Breast epithelium (tissue), 4 donors: ENCODE data around the gene PROCR. TPM values are rescaled to one million over a fixed set of nuclear protein-coding genes. Genes with fewer than 3 reads are reported as not detected.
A peak's percentile ranks its signal among the peaks of the same experiment; 100 is the strongest.

Experiments
- DNase-seq, 2 donors: peaks; one replicate each; pipeline ENCODE4 v3.0.0-alpha.2; 2019; ENCODE audit warnings: low spot score in 2 of 2
- H3K27ac ChIP-seq, 2 donors: fragments of 200-600 bp; sonication (generic) in 1 of 2; one replicate each; pipeline ENCODE4 v1.5.1; 2016 to 2019; ENCODE audit warnings: mild to moderate bottlenecking in 1 of 2
- H3K27me3 ChIP-seq, 2 donors: fragments of 200-600 bp; sonication (generic) in 1 of 2; one replicate each; pipeline versions ENCODE4 v1.5.1 to v1.6.0; 2017 to 2019; ENCODE audit warnings: control low read depth in 1 of 2, mild to moderate bottlenecking in 1 of 2
- H3K36me3 ChIP-seq: fragments of 200-600 bp; one replicate; pipeline ENCODE4 v1.5.1; 2019
- H3K4me1 ChIP-seq, 2 donors: fragments of 200-600 bp; sonication (generic); one replicate each; pipeline ENCODE4 v1.5.1; 2016 to 2019; ENCODE audit warnings: control low read depth in 1 of 2
- H3K4me3 ChIP-seq, 3 donors: fragments of 200-600 bp; sonication (generic); 1 replicate in 2 of 3; 2 replicates in 1 of 3; pipeline ENCODE4 v1.5.1; 2016 to 2019; ENCODE audit warnings: mild to moderate bottlenecking in 3 of 3, moderate library complexity in 2 of 3
- H3K9me3 ChIP-seq, 2 donors: fragments of 200-600 bp; sonication (generic) in 1 of 2; one replicate each; pipeline ENCODE4 v1.5.1; 2016 to 2019; ENCODE audit warnings: control low read depth in 1 of 2
- CTCF ChIP-seq, 3 donors: fragments of 450-650 bp; IDR thresholded peaks; one replicate each; pipeline ENCODE4 v1.5.1; 2016 to 2017; ENCODE audit warnings: antibody characterized with exemption in 3 of 3, mild to moderate bottlenecking in 3 of 3, moderate library complexity in 3 of 3
- POLR2A ChIP-seq: fragments of 450-650 bp; IDR thresholded peaks from one replicate; pipeline ENCODE4 v1.6.1; 2016; ENCODE audit warnings: antibody characterized with exemption, mild to moderate bottlenecking, moderate library complexity
- POLR2AphosphoS5 ChIP-seq, 3 donors: sonication (generic); formaldehyde crosslinking; IDR thresholded peaks; one replicate each; pipeline ENCODE4 v1.6.1; 2017; ENCODE audit warnings: antibody characterized with exemption in 3 of 3
- intact Hi-C: fragments of 100-400 bp; cut with DNase I; formaldehyde crosslinking; loops from one replicate; pipeline ENCODE4 v1.15.1; 2023; ENCODE audit warnings: low total_unique reads
- total RNA-seq, 3 donors: library from RNA; depleted of rRNA; stranded (reverse); fragments of >200 nt; gene quantifications; one replicate each; pipeline ENCODE4 v1.1.0, GENCODE V29; 2016

Gene PROCR
- total RNA-seq, 3 donors from 2014 or later = 34.1 to 87.9 (median 39.8) TPM

GRCh38 chr20:35226126-35226883 is 54.4 kb downstream of the PROCR start, which contains the start of gene MMP24:
TSS of gene MMP24 (plus strand) at chr20:35226690. CDS start at chr20:35226739, 49 bp downstream.
- DNase-seq = no peak
- peak within 1 kb of the TSS; percentile 24 to 67 (median 40) for H3K4me3 ChIP-seq

More at GRCh38 chr20:35226126-35226883, 54.4 kb downstream of the PROCR start, which contains the start of gene MMP24:
- Histone ChIP-seq H3K9me3 (no peaks in the 10 kb centered on the region), H3K27ac (no peak within 1 kb of the TSS), H3K36me3 (no peaks in the 10 kb centered on the region), H3K4me1 (no peaks in the 10 kb centered on the region), H3K27me3 (no peaks in the 10 kb centered on the region)
- intact Hi-C loops = no loop called here
- TF ChIP-seq CTCF (IDR thresholded peaks at IDR 0.05) (no peak), POLR2AphosphoS5 (IDR thresholded peaks at IDR 0.05) (no peak), POLR2A (no peak)

Other genes with a start within 250 kb of the PROCR start
- 10 to 100 TPM; 33.4 to 61.9 (median 53.7) TPM for gene GSS, start 216.3 kb upstream of the PROCR start, total RNA-seq
- gene MYH7B, start 216.2 kb upstream of the PROCR start, total RNA-seq = 1 to 10 TPM in 1 of 3 donors, under 1 TPM in 2; 0.66 to 1.1 (median 0.73) TPM
- 10 to 100 TPM; 62.6 to 71.7 (median 69.5) TPM for gene TRPC4AP, start 79.3 kb upstream of the PROCR start, total RNA-seq
- gene EDEM2, start 24.7 kb upstream of the PROCR start, total RNA-seq = 10 to 100 TPM; 19.3 to 25.8 (median 22.4) TPM
- 1 to 10 TPM in 1 of 3 donors, under 1 TPM in 2; 0.80 to 2.5 (median 0.98) TPM for gene MMP24, start 54.6 kb downstream of the PROCR start, total RNA-seq
- 10 to 100 TPM; 17.4 to 34.1 (median 32.9) TPM for gene MMP24OS, start 106.0 kb downstream of the PROCR start, total RNA-seq
- gene EIF6, start 112.7 kb downstream of the PROCR start, total RNA-seq = 10 to 100 TPM; 81.9 to 98.6 (median 88.0) TPM
- gene FAM83C, start 120.4 kb downstream of the PROCR start, total RNA-seq = under 1 TPM in 1 of 3 donors, not detected in 2; 0.15 TPM
- gene UQCC1, start 239.9 kb downstream of the PROCR start, total RNA-seq = 10 to 100 TPM; 26.6 to 39.7 (median 35.4) TPM